Hepatic stellate cell (primary cell): ENCODE data around the gene IFT57.

Experiments used
- DNase-seq: peaks from one replicate; pipeline ENCODE4 v3.0.0; 2011; ENCODE audit warnings: low spot score

IFT57 gene

GRCh38 chr3:108219336-108219735 is 2.9 kb downstream of the IFT57 start:
- no peak for DNase-seq

DNA sequence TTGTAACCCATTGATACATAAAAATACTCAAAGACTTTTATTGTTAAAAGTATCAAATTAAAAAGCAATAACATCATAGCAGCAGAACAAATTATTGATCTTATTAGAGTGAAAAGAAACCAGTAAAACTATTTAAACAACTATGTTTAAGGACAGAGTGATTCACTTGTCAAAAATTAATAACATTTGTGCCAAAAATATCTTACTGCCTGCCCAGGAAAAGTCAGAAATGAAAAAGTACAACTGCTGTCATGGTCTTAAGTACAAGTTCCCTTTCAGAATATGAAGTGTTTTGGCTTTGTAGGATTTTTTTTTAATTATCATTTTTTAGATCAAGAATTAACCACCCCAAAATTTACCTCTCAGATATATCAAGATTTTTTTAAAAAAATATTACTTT is 3.4 kb downstream of the IFT57 start:
- peak; percentile 31 for DNase-seq

DNA sequence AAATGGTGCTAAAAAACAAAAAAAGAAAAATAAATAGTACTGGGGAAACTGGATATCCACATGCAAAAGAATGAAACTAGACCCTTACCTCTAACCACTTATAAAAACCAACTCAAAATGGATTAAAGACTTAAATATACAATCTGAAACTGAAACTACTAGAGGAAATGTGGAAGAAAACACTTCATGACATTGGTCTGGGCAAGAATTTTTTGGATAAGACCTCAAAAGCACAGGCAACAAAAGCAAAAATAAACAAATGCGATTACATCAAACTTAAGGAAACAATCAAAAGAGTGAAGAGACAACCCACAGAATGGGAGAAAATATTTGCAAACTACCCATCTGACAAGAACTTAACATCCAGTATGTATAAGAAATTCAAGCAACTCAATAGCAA is 6.4 kb downstream of the IFT57 start:
- DNase-seq = no peak

GRCh38 chr3:108209579-108209978 is 12.6 kb downstream of the IFT57 start:
- no peak for DNase-seq

DNA sequence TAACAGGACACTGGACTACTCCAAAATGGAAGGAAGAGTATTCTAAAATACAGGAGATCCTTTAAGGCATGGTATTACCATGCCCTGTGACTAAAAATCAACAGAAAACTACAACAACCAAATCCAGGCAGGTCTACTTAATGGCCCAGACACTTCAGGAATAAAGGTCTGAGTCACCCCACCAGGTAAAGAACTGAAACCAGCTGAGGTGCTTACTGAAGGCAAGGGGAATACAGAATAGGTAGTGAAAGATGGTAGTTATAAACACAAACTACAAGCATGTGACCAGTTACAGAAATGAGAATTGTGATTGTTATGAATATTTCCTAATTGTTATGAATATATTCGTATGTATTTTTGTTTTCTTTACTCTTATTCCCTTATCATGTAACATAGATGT is 13.4 kb downstream of the IFT57 start:
- DNase-seq = no peak

DNA sequence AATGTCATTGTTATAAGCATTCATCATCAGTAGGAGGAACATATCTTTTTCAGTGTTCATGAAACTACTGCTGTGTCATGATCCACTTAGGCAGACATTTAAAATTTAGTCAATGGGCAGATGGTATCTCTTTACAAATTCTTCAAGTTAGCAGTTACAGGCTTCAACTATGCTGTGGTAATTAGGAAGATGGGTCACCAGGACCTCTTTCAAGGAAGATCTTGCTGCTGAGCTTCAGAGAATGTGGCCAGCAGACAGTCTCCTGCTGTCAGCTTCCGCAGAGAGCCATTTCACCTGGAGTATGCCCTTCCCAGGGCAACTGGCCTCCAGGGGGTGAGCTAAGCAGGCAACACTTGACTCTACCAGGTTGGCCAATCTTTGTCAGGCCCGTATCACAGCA is 19.4 kb downstream of the IFT57 start:
- no peak for DNase-seq

DNA sequence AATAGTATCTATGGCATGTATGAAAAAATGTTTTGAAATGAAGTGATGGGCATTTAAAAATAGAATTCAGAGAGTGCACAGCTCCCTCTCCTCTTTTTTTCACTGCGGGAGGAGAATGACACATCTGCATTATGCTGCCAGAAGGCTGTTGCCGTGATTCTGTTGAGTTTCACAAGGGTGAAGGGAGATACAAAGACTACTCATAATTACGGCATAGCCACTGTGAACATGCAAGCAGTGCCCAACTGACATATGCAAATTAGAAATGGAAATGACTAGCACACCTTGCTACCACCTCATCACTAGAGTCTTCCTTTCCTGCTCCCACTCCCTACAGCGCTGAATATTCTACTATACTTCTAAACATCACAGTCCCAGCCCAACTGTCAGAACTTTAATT is 20.1 kb downstream of the IFT57 start:
- no peak for DNase-seq

DNA sequence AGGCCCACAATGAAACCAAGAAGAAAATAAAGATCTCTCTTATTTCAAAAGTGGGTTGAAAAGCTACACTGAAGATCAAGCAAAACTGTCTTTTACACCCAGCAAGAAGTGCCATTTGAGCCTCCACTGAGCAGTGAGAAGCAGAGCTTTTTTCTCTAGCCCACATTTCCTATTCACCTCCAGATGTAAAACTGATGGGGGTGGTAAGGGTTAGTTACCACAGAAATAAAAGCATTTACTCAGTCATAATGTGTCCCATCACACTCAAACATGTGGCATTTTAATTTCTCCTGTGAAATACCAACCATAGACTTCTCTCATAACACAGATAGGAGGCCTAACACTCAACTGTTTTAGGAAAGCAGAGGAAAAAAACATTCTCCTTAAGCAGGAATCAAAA is 21.0 kb downstream of the IFT57 start:
- DNase-seq = no peak

GRCh38 chr3:108200578-108200977 is 21.6 kb downstream of the IFT57 start:
- DNase-seq = no peak

DNA sequence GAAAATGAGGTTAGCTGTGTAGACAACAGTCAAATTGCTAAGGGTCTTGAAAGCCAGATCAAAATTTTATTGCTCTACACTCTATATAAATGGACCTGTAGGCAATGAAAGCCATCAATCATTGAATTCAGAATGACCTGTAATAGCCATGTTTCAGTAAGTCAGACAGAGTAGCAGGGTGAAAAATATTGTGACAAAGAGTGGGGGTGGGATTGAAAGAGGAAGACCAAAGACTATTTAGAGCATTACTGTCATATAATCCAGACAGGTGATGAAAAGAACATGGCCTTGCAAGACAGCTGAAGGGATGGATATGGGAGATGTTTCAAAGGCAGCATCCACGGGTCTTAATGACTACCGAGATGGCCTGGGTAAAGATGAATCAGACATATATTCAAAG is 22.2 kb downstream of the IFT57 start:
- no peak for DNase-seq

DNA sequence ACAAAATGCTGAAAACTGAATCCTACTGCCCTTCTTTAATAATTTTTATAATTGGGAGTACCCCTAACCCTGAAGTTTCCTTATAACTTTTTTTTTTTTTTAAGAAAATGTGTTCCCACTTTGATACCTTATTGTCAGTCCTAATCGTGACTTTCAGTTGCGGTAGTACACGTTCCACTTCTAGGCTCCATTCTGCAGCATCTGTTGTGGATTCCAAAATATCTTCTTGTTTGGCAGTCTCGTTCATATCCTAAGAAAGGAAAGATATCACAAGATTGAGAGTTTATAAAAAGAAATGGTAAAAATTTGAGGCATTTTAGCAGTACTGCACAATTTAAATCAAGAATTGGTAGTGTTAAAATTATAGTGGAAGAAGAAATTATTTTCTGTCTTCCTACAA is 30.8 kb downstream of the IFT57 start:
- DNase-seq = no peak

DNA sequence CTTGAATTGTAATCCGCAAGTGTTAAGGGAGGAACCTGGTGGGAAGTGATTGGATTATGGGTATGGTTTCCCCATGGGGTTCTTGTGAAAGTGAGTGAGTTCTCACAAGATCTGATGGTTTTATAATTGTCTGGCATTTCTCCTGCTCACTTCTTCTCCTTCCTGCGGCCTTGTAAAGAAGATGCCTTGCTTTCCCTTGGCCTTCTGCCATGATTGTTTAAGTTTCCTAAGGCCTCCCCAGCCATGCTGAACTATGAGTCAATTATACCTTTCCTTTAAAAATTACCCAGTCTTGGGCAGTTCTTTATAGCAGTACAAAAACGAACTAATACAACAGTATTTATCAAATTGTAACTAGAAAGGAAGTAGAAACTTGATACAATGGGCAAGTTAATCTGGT is 31.9 kb downstream of the IFT57 start:
- DNase-seq = no peak

- DNase-seq = no peak
Observed at GRCh38 chr3:108189440-108189839, 32.8 kb downstream of the IFT57 start.

DNA sequence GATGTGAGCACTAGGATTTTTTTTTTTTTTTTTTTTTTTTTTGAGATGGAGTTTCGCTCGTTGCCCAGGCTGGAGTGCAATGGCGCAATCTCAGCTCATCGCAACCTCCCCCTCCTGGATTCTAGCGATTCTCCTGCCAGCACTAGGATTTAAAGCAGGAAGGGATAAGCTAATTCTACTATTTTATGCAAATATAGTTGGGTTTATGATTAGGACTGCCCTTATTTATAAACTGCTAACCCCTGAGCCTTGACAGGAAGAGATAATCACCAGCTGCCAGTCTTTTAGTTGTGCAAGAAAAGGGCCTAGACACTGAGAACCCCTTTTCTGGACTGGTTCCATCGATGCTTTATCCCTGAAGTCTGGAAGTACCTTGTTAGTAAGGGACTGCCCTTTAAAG is 36.7 kb downstream of the IFT57 start:
- no peak for DNase-seq

GRCh38 chr3:108184824-108185223 is 37.4 kb downstream of the IFT57 start:
- no peak for DNase-seq

GRCh38 chr3:108183971-108184370 is 38.3 kb downstream of the IFT57 start:
- no peak for DNase-seq

- no peak for DNase-seq
Observed at GRCh38 chr3:108183181-108183580, 39.0 kb downstream of the IFT57 start.

DNA sequence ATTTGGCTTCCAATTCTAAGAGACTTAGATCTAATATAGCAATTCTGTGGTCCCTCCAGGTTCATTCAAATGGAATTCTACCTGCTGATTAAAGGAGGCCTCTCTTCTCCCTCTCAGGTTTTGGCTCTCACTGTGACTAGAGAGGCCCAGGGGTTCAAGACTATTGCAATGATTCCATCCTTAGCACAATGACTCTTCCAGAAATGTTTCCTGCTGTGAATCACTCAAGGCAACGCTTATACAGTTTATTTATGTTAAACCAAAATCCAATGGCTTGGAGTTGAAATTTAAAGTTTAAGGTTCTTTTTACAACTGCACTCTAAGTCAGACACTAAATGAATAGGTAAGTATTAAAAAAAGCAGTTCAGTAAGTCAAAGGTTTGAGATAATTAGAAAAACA is 39.9 kb downstream of the IFT57 start:
- no peak for DNase-seq

- no peak for DNase-seq
Observed at GRCh38 chr3:108181172-108181571, 41.1 kb downstream of the IFT57 start.

DNA sequence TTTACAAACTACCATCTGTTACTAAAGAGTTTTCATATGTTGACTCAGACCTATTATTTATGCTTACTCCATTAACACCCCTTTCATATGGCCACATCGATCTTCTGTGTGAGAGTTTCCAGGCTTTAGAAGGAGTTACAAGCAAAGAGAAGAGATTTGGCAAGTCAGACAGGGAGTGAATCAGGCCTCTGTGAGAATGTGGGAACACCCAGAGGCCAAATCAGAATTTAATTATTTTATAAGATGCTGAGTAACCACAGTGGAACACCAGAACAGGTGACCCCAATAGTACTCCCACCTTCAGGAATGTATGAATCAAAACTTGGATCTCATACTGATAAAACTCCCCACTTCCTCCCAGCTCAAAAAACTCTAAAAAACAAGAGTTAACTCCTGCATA is 42.0 kb downstream of the IFT57 start:
- no peak for DNase-seq

GRCh38 chr3:108178676-108179075 is 43.5 kb downstream of the IFT57 start:
- no peak for DNase-seq

DNA sequence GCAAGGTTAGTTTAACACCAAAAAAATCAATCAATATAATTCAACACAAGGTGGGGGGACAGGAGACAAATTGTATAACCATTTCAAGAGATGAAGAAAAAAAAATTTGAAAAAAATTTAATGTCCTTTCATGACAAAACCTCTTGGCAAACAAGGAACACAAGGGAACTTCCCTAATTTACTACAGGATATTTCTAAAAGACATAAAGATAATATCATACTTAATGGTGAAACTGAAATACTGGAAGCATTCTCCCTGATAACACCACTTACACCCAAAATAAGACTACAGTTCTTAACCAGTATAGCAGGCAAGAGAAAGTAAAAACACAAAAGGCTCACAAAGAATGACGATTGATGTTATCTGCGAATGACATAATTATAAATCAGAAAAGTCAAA is 44.7 kb downstream of the IFT57 start:
- DNase-seq = no peak

DNA sequence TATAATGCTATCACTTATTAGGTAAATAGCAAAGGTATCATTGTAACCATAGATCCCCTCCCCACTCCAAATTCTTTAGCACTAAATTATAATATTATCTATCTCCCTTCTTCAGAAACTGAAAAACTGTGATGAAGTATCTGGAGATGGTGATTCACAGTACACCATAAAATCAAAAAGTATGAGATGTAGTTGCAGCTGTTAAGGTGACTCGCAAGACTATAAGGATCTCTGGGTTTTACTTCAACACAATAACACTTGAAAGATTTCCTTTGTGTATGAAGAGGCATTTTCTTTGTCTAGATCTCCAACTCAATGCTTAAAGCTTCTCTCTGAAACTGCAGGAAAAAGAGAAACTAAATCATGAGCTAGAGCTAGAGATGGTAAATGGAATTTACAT is 46.9 kb downstream of the IFT57 start:
- no peak for DNase-seq

- DNase-seq = no peak
Observed at GRCh38 chr3:108171106-108171505, 51.1 kb downstream of the IFT57 start.

GRCh38 chr3:108164391-108164790 is 57.8 kb downstream of the IFT57 start:
- DNase-seq = no peak
